Hepatocyte (in vitro differentiated cells): ENCODE data around the gene VAPB. TPM values are rescaled to one million over a fixed set of nuclear protein-coding genes. Genes with fewer than 3 reads are reported as not detected.

Experiments
- DNase-seq: peaks from one replicate; pipeline ENCODE4 v3.0.0-alpha.2; 2016; ENCODE audit warnings: low spot score
- H2AFZ ChIP-seq: fragments of 200-600 bp; sonication (generic); 2 replicates; pipeline ENCODE4 v1.6.0; 2016; ENCODE audit warnings: antibody characterized with exemption, mild to moderate bottlenecking
- H3K27ac ChIP-seq: fragments of 200-600 bp; sonication (generic); 2 replicates; pipeline ENCODE4 v1.5.1; 2016; ENCODE audit warnings: mild to moderate bottlenecking
- H3K27me3 ChIP-seq: fragments of 200-600 bp; sonication (generic); 2 replicates; pipeline ENCODE4 v1.6.1; 2016
- H3K36me3 ChIP-seq: fragments of 200-600 bp; sonication (generic); replicated peaks from 2 replicates; pipeline ENCODE4 v1.5.1; 2016; ENCODE audit warnings: low read depth; ENCODE audit not compliant: insufficient read depth
- H3K4me1 ChIP-seq: fragments of 200-600 bp; sonication (generic); 2 replicates; pipeline ENCODE4 v1.5.1; 2016; ENCODE audit warnings: mild to moderate bottlenecking, moderate library complexity; ENCODE audit not compliant: insufficient read depth
- H3K4me2 ChIP-seq: fragments of 200-600 bp; sonication (generic); 2 replicates; pipeline ENCODE4 v1.6.0; 2016
- H3K4me3 ChIP-seq: fragments of 200-600 bp; sonication (generic); 2 replicates; pipeline ENCODE4 v1.5.1; 2016; ENCODE audit warnings: mild to moderate bottlenecking
- H3K79me2 ChIP-seq: fragments of 200-600 bp; sonication (generic); 2 replicates; pipeline ENCODE4 v1.6.0; 2017; ENCODE audit warnings: mild to moderate bottlenecking
- H3K9me2 ChIP-seq: fragments of 200-600 bp; sonication (generic); replicated peaks from 2 replicates; pipeline ENCODE4 v1.6.0; 2017; ENCODE audit warnings: mild to moderate bottlenecking; ENCODE audit not compliant: insufficient read depth
- H3K9me3 ChIP-seq: fragments of 200-600 bp; sonication (generic); 2 replicates; pipeline ENCODE4 v1.5.1; 2016; ENCODE audit warnings: low read depth, mild to moderate bottlenecking
- H4K20me1 ChIP-seq: fragments of 200-600 bp; sonication (generic); 2 replicates; pipeline ENCODE4 v1.6.0; 2016; ENCODE audit warnings: mild to moderate bottlenecking; ENCODE audit not compliant: insufficient read depth, poor library complexity, severe bottlenecking
- CTCF ChIP-seq: fragments of 200-600 bp; sonication (generic); IDR thresholded peaks from 2 replicates; pipeline ENCODE4 v1.5.1; 2016; ENCODE audit warnings: antibody characterized with exemption, mild to moderate bottlenecking; ENCODE audit not compliant: poor library complexity
- EZH2 ChIP-seq: fragments of 200-600 bp; sonication (generic); IDR thresholded peaks from 2 replicates; pipeline ENCODE4 v1.6.1; 2016; ENCODE audit warnings: antibody characterized with exemption, mild to moderate bottlenecking, borderline replicate concordance
- EZH2phosphoT487 ChIP-seq: fragments of 200-600 bp; sonication (generic); IDR thresholded peaks from one replicate; pipeline ENCODE4 v1.6.1; 2018; ENCODE audit warnings: antibody characterized with exemption, mild to moderate bottlenecking, low read depth, moderate library complexity; ENCODE audit not compliant: unreplicated experiment, severe bottlenecking
- WGBS: methylation state at CpG from one replicate; pipeline ENCODE4 v1.1.6; 2016; ENCODE audit warnings: low lambda C conversion rate; ENCODE audit errors: missing lambda C conversion rate; 5-methylcytosine and 5-hydroxymethylcytosine counted together
- polyA plus RNA-seq: library from polyadenylated mRNA; unstranded; fragments of >200 nt; fragmentation: Nextera tagmentation; extraction: Ambion mirVana; gene quantifications from 2 replicates; pipeline ENCODE4 v1.2.1, GENCODE V29; 2016
- total RNA-seq: library from RNA; depleted of rRNA; stranded (reverse); fragments of >200 nt; gene quantifications from 2 replicates; pipeline ENCODE4 v1.2.3, GENCODE V29; 2014

VAPB gene
- total and polyA plus RNA-seq, 2 experiments from 2014 or later = 32.1 to 49.6 TPM

GRCh38 chr20:58418949-58419748, 30.1 kb downstream of the VAPB start:
- peaks cover 68% of the 10 kb centered on the region for H3K79me2 ChIP-seq

DNA sequence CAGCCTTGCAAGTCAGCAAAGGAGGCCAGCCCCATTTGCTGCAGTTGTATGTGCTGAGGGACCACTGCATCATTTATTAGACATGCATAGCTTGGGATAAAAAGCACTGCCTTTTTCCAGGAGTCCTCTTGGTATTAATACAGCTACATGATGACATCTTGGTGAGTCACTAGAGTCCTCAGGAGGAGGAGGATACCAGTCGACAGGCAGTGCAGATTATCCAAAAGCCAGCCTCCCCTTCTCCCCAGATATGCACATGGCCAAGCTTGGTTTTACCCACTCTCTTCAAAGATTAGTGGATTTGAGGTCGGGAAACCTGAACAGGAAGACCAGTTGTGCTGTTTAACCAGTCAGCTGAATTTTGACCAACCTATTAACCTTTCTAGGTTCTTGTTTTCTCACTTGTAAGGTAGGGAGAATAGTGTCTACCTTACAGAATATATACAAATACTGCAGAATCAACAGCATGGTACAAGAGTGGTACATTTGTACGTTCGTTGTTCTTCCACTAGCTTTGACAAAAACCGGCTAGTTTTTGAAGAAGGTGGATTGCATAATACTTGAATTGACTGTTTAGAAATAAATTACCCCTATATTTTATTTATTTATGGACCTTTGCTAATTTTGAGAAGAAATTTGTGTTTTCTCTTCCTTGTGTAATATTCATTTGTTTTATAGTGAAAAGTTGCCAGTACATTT, 31.9 kb downstream of the VAPB start:
- Histone ChIP-seq H3K27ac (no peak overlapping the region), H4K20me1 (peaks cover 12% of the 10 kb centered on the region), H3K4me1 (peaks cover 14% of the 10 kb centered on the region), H3K4me3 (no peak overlapping the region), H3K9me2 (no peaks in the 10 kb centered on the region), H3K36me3 (no peaks in the 10 kb centered on the region), H3K9me3 (no peaks in the 10 kb centered on the region), H3K27me3 (no peaks in the 10 kb centered on the region), H3K4me2 (no peak overlapping the region), H3K79me2 (peaks cover 75% of the 10 kb centered on the region), H2AFZ (no peak overlapping the region)
- 67% methylated on average over 5 of the region's 5 CpGs for WGBS
- DNase-seq = no peak
- TF ChIP-seq EZH2phosphoT487 (no peak), CTCF (no peak), EZH2 (no peak)

More at GRCh38 chr20:58418949-58419748, 30.1 kb downstream of the VAPB start:
- Histone ChIP-seq H3K9me2 (no peaks in the 10 kb centered on the region), H2AFZ (no peak overlapping the region), H3K27me3 (no peaks in the 10 kb centered on the region), H4K20me1 (peaks cover 23% of the 10 kb centered on the region), H3K4me1 (peaks cover 5% of the 10 kb centered on the region), H3K36me3 (no peaks in the 10 kb centered on the region), H3K4me2 (no peak overlapping the region), H3K27ac (no peak overlapping the region), H3K9me3 (no peaks in the 10 kb centered on the region), H3K4me3 (no peak overlapping the region)
- TF ChIP-seq EZH2phosphoT487 (no peak), CTCF (no peak), EZH2 (no peak)
- WGBS = 90% methylated on average over 5 of the region's 5 CpGs
- no peak for DNase-seq

DNA sequence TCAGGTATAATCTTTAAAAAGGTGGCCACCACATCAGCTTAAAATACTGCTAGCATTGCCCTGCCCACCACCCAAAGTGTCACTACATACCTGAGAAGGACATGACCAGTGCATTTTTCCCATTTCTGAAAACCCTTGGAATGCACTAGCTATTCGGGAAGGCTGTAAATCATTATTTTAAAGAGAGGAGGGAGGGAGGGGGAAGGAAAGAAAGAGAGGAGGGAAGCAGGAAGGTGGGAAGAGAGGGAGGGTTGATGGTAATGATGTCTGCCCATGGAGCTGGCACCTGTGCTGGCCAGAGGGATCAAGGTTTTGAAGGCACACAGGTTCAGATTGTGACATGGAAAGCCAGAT, 32.4 kb downstream of the VAPB start:
- H3K9me3 ChIP-seq = no peaks in the 10 kb centered on the region
- H2AFZ ChIP-seq = no peak overlapping the region
- no peak for DNase-seq
- H3K27ac ChIP-seq = no peak overlapping the region
- no peak overlapping the region for H3K4me3 ChIP-seq
- no peaks in the 10 kb centered on the region for H3K36me3 ChIP-seq
- no peak overlapping the region for H3K4me2 ChIP-seq
- TF ChIP-seq CTCF (no peak), EZH2 (no peak), EZH2phosphoT487 (no peak)
- H3K27me3 ChIP-seq = no peaks in the 10 kb centered on the region
- WGBS = 15% methylated on average over 1 of the region's 1 CpG
- H3K4me1 ChIP-seq = peaks cover 14% of the 10 kb centered on the region
- H3K79me2 ChIP-seq = peaks cover 75% of the 10 kb centered on the region
- H3K9me2 ChIP-seq = no peaks in the 10 kb centered on the region
- H4K20me1 ChIP-seq = peaks cover 7% of the 10 kb centered on the region
